WTC11 (cell line): Measurements from ENCODE around the gene KLHDC4.

Experiments used
- JAZF1 ChIP-seq: fragments of 250-450 bp; sonication (Bioruptor Pico); IDR thresholded peaks from 2 replicates; pipeline ENCODE4 v1.9.0; 2021; ENCODE audit warnings: moderate library complexity, mild to moderate bottlenecking, inconsistent platforms
- SP1 ChIP-seq: sonication (generic); formaldehyde crosslinking; conservative IDR thresholded peaks from 2 replicates; pipeline ENCODE4 v1.8.1; 2022; ENCODE audit warnings: missing genetic modification reagents
- TF ChIP-seq, protein P1 (sequence below): fragments of 200-600 bp; IDR thresholded peaks from 2 replicates; pipeline ENCODE4 v1.8.0; 2022; ENCODE audit warnings: antibody characterized with exemption
- TF ChIP-seq, protein P2 (sequence below): sonication (generic); formaldehyde crosslinking; IDR thresholded peaks from 2 replicates; pipeline ENCODE4 v1.8.1; 2023; ENCODE audit warnings: mild to moderate bottlenecking, missing genetic modification reagents, moderate library complexity

DNA sequence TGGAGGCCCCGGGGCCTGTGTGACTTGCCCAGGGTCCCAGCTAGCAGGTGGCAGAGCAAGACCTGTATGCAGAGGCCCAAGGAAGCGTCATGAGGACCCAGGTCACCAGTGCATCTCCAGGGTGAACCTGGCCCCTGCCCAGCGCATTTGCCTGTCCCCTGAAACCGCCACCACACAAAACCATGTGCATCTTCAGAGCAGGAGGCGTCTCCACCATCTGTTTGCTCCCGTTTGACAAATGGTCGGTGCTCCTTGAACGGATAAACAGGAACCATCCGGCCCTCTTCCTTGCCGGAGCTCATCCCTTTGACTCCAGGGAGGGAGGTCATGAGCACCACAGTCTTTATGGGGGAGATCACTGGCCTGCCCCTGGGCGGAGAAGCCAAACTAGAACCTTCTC lies 101.0 kb downstream of the KLHDC4 start:
- no peak for TF ChIP-seq JAZF1
- TF ChIP-seq, protein P1, sequence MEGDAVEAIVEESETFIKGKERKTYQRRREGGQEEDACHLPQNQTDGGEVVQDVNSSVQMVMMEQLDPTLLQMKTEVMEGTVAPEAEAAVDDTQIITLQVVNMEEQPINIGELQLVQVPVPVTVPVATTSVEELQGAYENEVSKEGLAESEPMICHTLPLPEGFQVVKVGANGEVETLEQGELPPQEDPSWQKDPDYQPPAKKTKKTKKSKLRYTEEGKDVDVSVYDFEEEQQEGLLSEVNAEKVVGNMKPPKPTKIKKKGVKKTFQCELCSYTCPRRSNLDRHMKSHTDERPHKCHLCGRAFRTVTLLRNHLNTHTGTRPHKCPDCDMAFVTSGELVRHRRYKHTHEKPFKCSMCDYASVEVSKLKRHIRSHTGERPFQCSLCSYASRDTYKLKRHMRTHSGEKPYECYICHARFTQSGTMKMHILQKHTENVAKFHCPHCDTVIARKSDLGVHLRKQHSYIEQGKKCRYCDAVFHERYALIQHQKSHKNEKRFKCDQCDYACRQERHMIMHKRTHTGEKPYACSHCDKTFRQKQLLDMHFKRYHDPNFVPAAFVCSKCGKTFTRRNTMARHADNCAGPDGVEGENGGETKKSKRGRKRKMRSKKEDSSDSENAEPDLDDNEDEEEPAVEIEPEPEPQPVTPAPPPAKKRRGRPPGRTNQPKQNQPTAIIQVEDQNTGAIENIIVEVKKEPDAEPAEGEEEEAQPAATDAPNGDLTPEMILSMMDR: no peak
- TF ChIP-seq, protein P2, sequence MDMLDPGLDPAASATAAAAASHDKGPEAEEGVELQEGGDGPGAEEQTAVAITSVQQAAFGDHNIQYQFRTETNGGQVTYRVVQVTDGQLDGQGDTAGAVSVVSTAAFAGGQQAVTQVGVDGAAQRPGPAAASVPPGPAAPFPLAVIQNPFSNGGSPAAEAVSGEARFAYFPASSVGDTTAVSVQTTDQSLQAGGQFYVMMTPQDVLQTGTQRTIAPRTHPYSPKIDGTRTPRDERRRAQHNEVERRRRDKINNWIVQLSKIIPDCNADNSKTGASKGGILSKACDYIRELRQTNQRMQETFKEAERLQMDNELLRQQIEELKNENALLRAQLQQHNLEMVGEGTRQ: no peak
- TF ChIP-seq SP1 (CRISPR knock-in tag): no peak
